Calu3 (cell line): ENCODE data around the gene THBS4. TPM values are rescaled to one million over a fixed set of nuclear protein-coding genes. Genes with fewer than 3 reads are reported as not detected.

Experiments used
- BruUV-seq: library from RNA; stranded (reverse); fragments of 400-500 nt; replicated peaks from 2 replicates; lab custom pipeline; 2021; lab: Mats Ljungman, UMichigan
- CTCF ChIA-PET: fragments of 300-600 bp; sonication (Branson Sonifier 250); formaldehyde crosslinking; loops from one replicate; lab custom pipeline; 2022; ENCODE audit warnings: antibody characterized with exemption; lab: Charles Lee
- DNase-seq: peaks from one replicate; pipeline ENCODE4 v3.0.0; 2022
- H3K27ac Mint-ChIP-seq: one replicate; pipeline ENCODE4 v1.8.0; 2022; ENCODE audit warnings: mixed read lengths; ENCODE audit not compliant: unreplicated experiment
- H3K27me3 Mint-ChIP-seq: one replicate; pipeline ENCODE4 v1.8.0; 2022; ENCODE audit warnings: mixed read lengths; ENCODE audit not compliant: unreplicated experiment
- H3K36me3 Mint-ChIP-seq: one replicate; pipeline ENCODE4 v1.8.0; 2022; ENCODE audit warnings: mild to moderate bottlenecking, moderate library complexity, mixed read lengths; ENCODE audit not compliant: insufficient read depth, unreplicated experiment
- H3K4me1 Mint-ChIP-seq: one replicate; pipeline ENCODE4 v1.8.0; 2022; ENCODE audit warnings: mild to moderate bottlenecking, low read depth, mixed read lengths; ENCODE audit not compliant: unreplicated experiment
- H3K4me3 Mint-ChIP-seq: one replicate; pipeline ENCODE4 v1.8.0; 2022; ENCODE audit warnings: mild to moderate bottlenecking, low read depth, moderate library complexity, mixed read lengths; ENCODE audit not compliant: unreplicated experiment
- H3K9me3 Mint-ChIP-seq: one replicate; pipeline ENCODE4 v1.8.0; 2022; ENCODE audit warnings: low read depth, mixed read lengths; ENCODE audit not compliant: unreplicated experiment
- intact Hi-C: fragments of 100-400 bp; cut with micrococcal nuclease; formaldehyde crosslinking; loops from one replicate; pipeline ENCODE4 v1.10.0; 2022; ENCODE audit not compliant: unreplicated experiment
- total RNA-seq: library from RNA; stranded (reverse); gene quantifications from 2 replicates; pipeline ENCODE4 v1.2.3, GENCODE V29; 2022
- TF ChIP-seq, protein P1 (sequence below): fragments of 200-600 bp; IDR thresholded peaks from one replicate; pipeline ENCODE4 v1.8.0; 2022; ENCODE audit warnings: antibody characterized with exemption; ENCODE audit not compliant: unreplicated experiment

THBS4 gene
- total RNA-seq, 1 experiment from 2014 or later = 0.52 TPM

- Mint-ChIP-seq H3K4me1 (no peaks in the 10 kb centered on the region), H3K27me3 (peaks cover 71% of the 10 kb centered on the region), H3K4me3 (no peak overlapping the region), H3K9me3 (no peaks in the 10 kb centered on the region), H3K27ac (no peak overlapping the region), H3K36me3 (no peaks in the 10 kb centered on the region)
- no peak for DNase-seq
- TF ChIP-seq, protein P1, sequence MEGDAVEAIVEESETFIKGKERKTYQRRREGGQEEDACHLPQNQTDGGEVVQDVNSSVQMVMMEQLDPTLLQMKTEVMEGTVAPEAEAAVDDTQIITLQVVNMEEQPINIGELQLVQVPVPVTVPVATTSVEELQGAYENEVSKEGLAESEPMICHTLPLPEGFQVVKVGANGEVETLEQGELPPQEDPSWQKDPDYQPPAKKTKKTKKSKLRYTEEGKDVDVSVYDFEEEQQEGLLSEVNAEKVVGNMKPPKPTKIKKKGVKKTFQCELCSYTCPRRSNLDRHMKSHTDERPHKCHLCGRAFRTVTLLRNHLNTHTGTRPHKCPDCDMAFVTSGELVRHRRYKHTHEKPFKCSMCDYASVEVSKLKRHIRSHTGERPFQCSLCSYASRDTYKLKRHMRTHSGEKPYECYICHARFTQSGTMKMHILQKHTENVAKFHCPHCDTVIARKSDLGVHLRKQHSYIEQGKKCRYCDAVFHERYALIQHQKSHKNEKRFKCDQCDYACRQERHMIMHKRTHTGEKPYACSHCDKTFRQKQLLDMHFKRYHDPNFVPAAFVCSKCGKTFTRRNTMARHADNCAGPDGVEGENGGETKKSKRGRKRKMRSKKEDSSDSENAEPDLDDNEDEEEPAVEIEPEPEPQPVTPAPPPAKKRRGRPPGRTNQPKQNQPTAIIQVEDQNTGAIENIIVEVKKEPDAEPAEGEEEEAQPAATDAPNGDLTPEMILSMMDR = no peak
- intact Hi-C loops = no loop called here
- CTCF ChIA-PET = no interaction called here
- BruUV-seq = no TSS peak
These were observed 8.0 kb downstream of the THBS4 start for GRCh38 chr5:80043187-80043586.

DNA sequence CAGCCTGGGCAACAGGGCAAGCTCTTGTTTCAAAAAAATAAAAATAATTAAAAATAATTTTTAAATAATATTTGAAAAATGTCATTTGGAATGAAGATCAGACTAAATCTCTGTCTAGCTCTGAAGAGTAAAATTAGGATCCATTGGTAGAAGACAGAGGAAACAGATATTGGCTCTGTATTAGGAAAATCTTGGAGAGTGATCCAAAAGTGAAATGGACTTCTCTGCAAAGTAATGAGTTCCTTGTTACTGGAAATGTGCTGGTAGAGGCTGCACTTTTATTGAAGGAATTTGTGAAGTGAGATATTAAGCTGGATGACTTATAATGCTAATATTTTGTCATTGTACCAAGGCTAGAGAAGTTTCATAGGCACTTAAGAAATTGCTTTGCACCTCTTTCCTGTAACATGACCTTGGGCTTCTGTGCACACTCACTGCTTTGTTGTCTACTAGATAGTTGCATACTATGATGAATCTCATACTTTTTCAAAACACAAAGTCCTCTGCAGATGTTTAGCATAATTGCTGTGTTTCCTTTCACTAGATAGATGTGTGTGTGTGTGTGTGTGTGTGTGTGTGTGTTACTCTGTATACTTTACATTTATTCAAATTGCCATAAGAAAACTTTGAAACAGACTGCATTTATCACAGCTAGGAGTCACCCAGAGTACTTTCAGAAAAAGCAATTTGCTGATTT, 13.1 kb downstream of the THBS4 start:
- no peak for DNase-seq
- Mint-ChIP-seq H3K9me3 (no peaks in the 10 kb centered on the region), H3K27me3 (peaks cover 60% of the 10 kb centered on the region), H3K36me3 (no peaks in the 10 kb centered on the region), H3K27ac (no peak overlapping the region), H3K4me3 (no peak overlapping the region), H3K4me1 (no peaks in the 10 kb centered on the region)
- CTCF ChIA-PET = interaction anchor here (0.8 kb wide), 1 partner anchor 9 kb away, joined by 3 read pairs; no protein-coding TSS in a partner anchor
- TF ChIP-seq, protein P1 = no peak
- intact Hi-C loops = no loop called here
- no TSS peak for BruUV-seq

GRCh38 chr5:80052464-80052863, 17.3 kb downstream of the THBS4 start:
- peaks cover 17% of the 10 kb centered on the region for H3K4me1 Mint-ChIP-seq
- CTCF ChIA-PET = no interaction called here
- intact Hi-C loops = no loop called here
- no peak for DNase-seq
- H3K4me3 Mint-ChIP-seq = no peak overlapping the region
- TF ChIP-seq, protein P1 = no peak
- no TSS peak for BruUV-seq
- H3K9me3 Mint-ChIP-seq = no peaks in the 10 kb centered on the region
- no peak overlapping the region for H3K27ac Mint-ChIP-seq
- no peaks in the 10 kb centered on the region for H3K36me3 Mint-ChIP-seq
- H3K27me3 Mint-ChIP-seq = peaks cover 29% of the 10 kb centered on the region

DNA sequence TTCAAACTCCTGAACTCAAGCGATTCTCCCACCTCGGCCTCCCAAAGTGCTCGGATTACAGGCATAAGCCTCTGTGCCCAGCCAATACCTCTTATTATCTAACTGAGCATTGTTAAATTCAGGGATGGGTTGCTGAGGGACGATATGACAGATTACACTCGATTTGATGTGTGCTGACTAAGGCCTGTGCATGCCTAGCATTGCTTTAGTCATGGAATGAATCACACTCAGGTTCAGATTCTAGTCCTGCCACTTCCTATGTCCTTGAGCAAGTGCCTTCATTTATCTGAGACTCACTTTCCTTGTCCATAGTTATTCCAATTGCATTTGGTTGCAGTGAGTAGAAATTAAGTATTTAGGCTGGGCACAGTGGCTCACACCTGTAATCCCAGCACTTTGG, 19.5 kb downstream of the THBS4 start:
- Mint-ChIP-seq H3K4me3 (no peak overlapping the region), H3K36me3 (no peaks in the 10 kb centered on the region), H3K27ac (no peak overlapping the region), H3K27me3 (peaks cover 21% of the 10 kb centered on the region), H3K4me1 (peaks cover 17% of the 10 kb centered on the region), H3K9me3 (no peaks in the 10 kb centered on the region)
- intact Hi-C loops = no loop called here
- no peak for DNase-seq
- CTCF ChIA-PET = no interaction called here
- TF ChIP-seq, protein P1 = no peak
- BruUV-seq = no TSS peak
